Activated CD8-positive, alpha-beta T cell treated with anti-CD3 and anti-CD28 coated beads, Interleukin-2, amount 10 ng/mL, durations not matched to agents 7 days and 5 days (primary cell): Measurements from ENCODE around the gene GRM8. TPM values are rescaled to one million over a fixed set of nuclear protein-coding genes. Genes with fewer than 3 reads are reported as not detected.

Source experiments
- ATAC-seq: fragments of 150-1000 bp; cut with Tn5 transposase; one replicate; pipeline ENCODE4 v1.10.0; 2021; ENCODE audit warnings: moderate library complexity
- CTCF ChIA-PET: fragments of 350-600 bp; sonication (Branson Sonifier 250); formaldehyde crosslinking; loops from one replicate; lab custom pipeline; 2021; ENCODE audit warnings: antibody characterized with exemption; lab: Charles Lee
- POLR2A ChIA-PET: fragments of 350-600 bp; sonication (Branson Sonifier 250); formaldehyde crosslinking; loops from one replicate; lab custom pipeline; 2021; ENCODE audit warnings: antibody characterized with exemption; lab: Charles Lee
- DNase-seq: peaks from one replicate; pipeline ENCODE4 v3.0.0-alpha.2; 2020
- H3K27ac Mint-ChIP-seq: one replicate; pipeline ENCODE4 v1.8.0; 2021; ENCODE audit warnings: mild to moderate bottlenecking, mixed read lengths
- H3K27me3 Mint-ChIP-seq: one replicate; pipeline ENCODE4 v1.8.0; 2021; ENCODE audit warnings: low read depth, mixed read lengths
- H3K36me3 Mint-ChIP-seq: one replicate; pipeline ENCODE4 v1.8.0; 2021; ENCODE audit warnings: low read depth, mixed read lengths
- H3K4me1 Mint-ChIP-seq: one replicate; pipeline ENCODE4 v1.8.0; 2021; ENCODE audit warnings: low read depth, mixed read lengths
- H3K4me3 Mint-ChIP-seq: one replicate; pipeline ENCODE4 v1.8.0; 2021; ENCODE audit warnings: mild to moderate bottlenecking, mixed read lengths
- H3K9me3 Mint-ChIP-seq: one replicate; pipeline ENCODE4 v1.8.0; 2022; ENCODE audit warnings: mixed read lengths; ENCODE audit not compliant: insufficient read depth
- total RNA-seq, 2 experiments: library from RNA; stranded (reverse); gene quantifications; one replicate each; pipeline ENCODE4 v1.2.3, GENCODE V29; 2021

The GRM8 gene
- total RNA-seq, 2 experiments from 2014 or later: not detected

GRCh38 chr7:126659124-126659523 is 593.6 kb downstream of the GRM8 start:
- H3K27ac Mint-ChIP-seq: no peak overlapping the region
- ATAC-seq (no peak), DNase-seq (no peak)
- H3K36me3 Mint-ChIP-seq: no peaks in the 10 kb centered on the region
- H3K9me3 Mint-ChIP-seq: no peaks in the 10 kb centered on the region
- no peak overlapping the region for H3K4me3 Mint-ChIP-seq
- ChIA-PET POLR2A (no interaction called here), CTCF (no interaction called here)
- H3K27me3 Mint-ChIP-seq: no peaks in the 10 kb centered on the region
- H3K4me1 Mint-ChIP-seq: no peaks in the 10 kb centered on the region

GRCh38 chr7:126658684-126659083 is 594.1 kb downstream of the GRM8 start:
- POLR2A ChIA-PET: no interaction called here
- H3K27me3 Mint-ChIP-seq: no peaks in the 10 kb centered on the region

GRCh38 chr7:126657599-126658358 is 595.0 kb downstream of the GRM8 start:
- ChIA-PET POLR2A (no interaction called here), CTCF (no interaction called here)
- Mint-ChIP-seq H3K27ac (no peak overlapping the region), H3K36me3 (no peaks in the 10 kb centered on the region), H3K27me3 (no peaks in the 10 kb centered on the region), H3K4me1 (no peaks in the 10 kb centered on the region), H3K4me3 (no peak overlapping the region), H3K9me3 (no peaks in the 10 kb centered on the region)
- DNase-seq (no peak), ATAC-seq (no peak)

More at GRCh38 chr7:126658684-126659083, 594.1 kb downstream of the GRM8 start:
- Mint-ChIP-seq H3K4me3 (no peak overlapping the region), H3K4me1 (no peaks in the 10 kb centered on the region), H3K36me3 (no peaks in the 10 kb centered on the region), H3K27ac (no peak overlapping the region), H3K9me3 (no peaks in the 10 kb centered on the region)
- DNase-seq (no peak), ATAC-seq (no peak)
- CTCF ChIA-PET: no interaction called here

GRCh38 chr7:126657137-126657536 is 595.6 kb downstream of the GRM8 start:
- Mint-ChIP-seq H3K4me1 (no peaks in the 10 kb centered on the region), H3K27me3 (no peaks in the 10 kb centered on the region), H3K9me3 (no peaks in the 10 kb centered on the region), H3K27ac (no peak overlapping the region), H3K36me3 (no peaks in the 10 kb centered on the region), H3K4me3 (no peak overlapping the region)
- ChIA-PET CTCF (no interaction called here), POLR2A (no interaction called here)
- DNase-seq (no peak), ATAC-seq (no peak)

GRCh38 chr7:126656165-126656564 is 596.6 kb downstream of the GRM8 start:
- H3K27ac Mint-ChIP-seq: no peak overlapping the region
- H3K4me1 Mint-ChIP-seq: no peaks in the 10 kb centered on the region
- ChIA-PET POLR2A (no interaction called here), CTCF (no interaction called here)
- H3K9me3 Mint-ChIP-seq: no peaks in the 10 kb centered on the region
- ATAC-seq (no peak), DNase-seq (no peak)
- no peaks in the 10 kb centered on the region for H3K36me3 Mint-ChIP-seq
- no peak overlapping the region for H3K4me3 Mint-ChIP-seq
- H3K27me3 Mint-ChIP-seq: no peaks in the 10 kb centered on the region

- no peak overlapping the region for H3K4me3 Mint-ChIP-seq
- ChIA-PET CTCF (no interaction called here), POLR2A (no interaction called here)
- DNase-seq: no peak
- H3K27ac Mint-ChIP-seq: no peak overlapping the region
- no peak for ATAC-seq
- no peaks in the 10 kb centered on the region for H3K9me3 Mint-ChIP-seq
- no peaks in the 10 kb centered on the region for H3K36me3 Mint-ChIP-seq
- no peaks in the 10 kb centered on the region for H3K27me3 Mint-ChIP-seq
- no peaks in the 10 kb centered on the region for H3K4me1 Mint-ChIP-seq
Measured at GRCh38 chr7:126637538-126637937, 615.2 kb downstream of the GRM8 start.

GRCh38 chr7:126635545-126635944 is 617.2 kb downstream of the GRM8 start:
- no peaks in the 10 kb centered on the region for H3K27me3 Mint-ChIP-seq
- DNase-seq (no peak), ATAC-seq (no peak)
- ChIA-PET CTCF (no interaction called here), POLR2A (no interaction called here)
- H3K36me3 Mint-ChIP-seq: no peaks in the 10 kb centered on the region
- H3K4me1 Mint-ChIP-seq: no peaks in the 10 kb centered on the region
- peaks cover 4% of the 10 kb centered on the region for H3K9me3 Mint-ChIP-seq
- H3K4me3 Mint-ChIP-seq: no peak overlapping the region
- H3K27ac Mint-ChIP-seq: no peak overlapping the region

- CTCF ChIA-PET: no interaction called here
- Mint-ChIP-seq H3K9me3 (no peaks in the 10 kb centered on the region), H3K36me3 (no peaks in the 10 kb centered on the region), H3K4me3 (no peak overlapping the region), H3K27ac (no peak overlapping the region), H3K27me3 (no peaks in the 10 kb centered on the region), H3K4me1 (no peaks in the 10 kb centered on the region)
- no peak for DNase-seq
- POLR2A ChIA-PET: no interaction called here
- ATAC-seq: no peak
Measured at GRCh38 chr7:126608339-126608776, 644.4 kb downstream of the GRM8 start.

GRCh38 chr7:126606331-126606730 is 646.4 kb downstream of the GRM8 start:
- POLR2A ChIA-PET: no interaction called here
- Mint-ChIP-seq H3K4me3 (no peak overlapping the region), H3K27me3 (no peaks in the 10 kb centered on the region), H3K27ac (no peak overlapping the region), H3K36me3 (no peaks in the 10 kb centered on the region), H3K9me3 (no peaks in the 10 kb centered on the region), H3K4me1 (no peaks in the 10 kb centered on the region)
- CTCF ChIA-PET: no interaction called here
- DNase-seq: no peak
- no peak for ATAC-seq

- Mint-ChIP-seq H3K27ac (no peak overlapping the region), H3K9me3 (no peaks in the 10 kb centered on the region), H3K4me1 (no peaks in the 10 kb centered on the region), H3K4me3 (no peak overlapping the region), H3K27me3 (no peaks in the 10 kb centered on the region), H3K36me3 (no peaks in the 10 kb centered on the region)
- ChIA-PET POLR2A (no interaction called here), CTCF (no interaction called here)
- DNase-seq (no peak), ATAC-seq (no peak)
Measured at GRCh38 chr7:126605553-126605952, 647.2 kb downstream of the GRM8 start.

GRCh38 chr7:126605056-126605455 is 647.7 kb downstream of the GRM8 start:
- H3K9me3 Mint-ChIP-seq: no peaks in the 10 kb centered on the region
- H3K4me3 Mint-ChIP-seq: no peak overlapping the region
- ChIA-PET POLR2A (no interaction called here), CTCF (no interaction called here)
- no peaks in the 10 kb centered on the region for H3K27me3 Mint-ChIP-seq
- no peak overlapping the region for H3K27ac Mint-ChIP-seq
- H3K36me3 Mint-ChIP-seq: no peaks in the 10 kb centered on the region
- DNase-seq (no peak), ATAC-seq (no peak)
- H3K4me1 Mint-ChIP-seq: no peaks in the 10 kb centered on the region

- Mint-ChIP-seq H3K27ac (no peak overlapping the region), H3K9me3 (peaks cover 9% of the 10 kb centered on the region), H3K4me3 (no peak overlapping the region), H3K27me3 (no peaks in the 10 kb centered on the region), H3K36me3 (no peaks in the 10 kb centered on the region), H3K4me1 (no peaks in the 10 kb centered on the region)
- ATAC-seq (no peak), DNase-seq (no peak)
- ChIA-PET POLR2A (no interaction called here), CTCF (no interaction called here)
Measured at GRCh38 chr7:126589068-126589684, 663.6 kb downstream of the GRM8 start.
